GM19099 (cell line): ENCODE measurements around the gene PDHX.

Experiments
- POLR2A ChIP-seq: IDR thresholded peaks from 3 replicates; pipeline ENCODE4 v1.6.1; 2011; ENCODE audit warnings: low read depth; ENCODE audit not compliant: insufficient read length; ENCODE audit errors: extremely low read depth

The PDHX gene

GRCh38 chr11:34968862-34969261 is 52.4 kb downstream of the PDHX start:
- no peak for TF ChIP-seq POLR2A

DNA sequence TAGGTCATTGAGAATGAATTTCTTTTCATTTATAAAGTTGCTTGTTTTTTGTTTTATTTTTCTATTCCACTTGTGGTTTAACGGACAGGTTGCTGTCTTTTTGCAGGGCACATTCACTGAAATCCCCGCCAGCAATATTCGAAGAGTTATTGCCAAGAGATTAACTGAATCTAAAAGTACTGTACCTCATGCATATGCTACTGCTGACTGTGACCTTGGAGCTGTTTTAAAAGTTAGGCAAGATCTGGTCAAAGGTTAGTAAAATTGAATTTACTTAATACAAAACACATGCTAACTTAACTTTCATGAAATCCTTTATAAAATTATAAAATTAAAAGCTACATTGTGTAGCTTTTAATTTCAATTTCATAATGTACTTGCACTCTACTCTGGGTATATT is 53.6 kb downstream of the PDHX start:
- no peak for TF ChIP-seq POLR2A

GRCh38 chr11:34970480-34970879 is 54.1 kb downstream of the PDHX start:
- no peak for TF ChIP-seq POLR2A

- no peak for TF ChIP-seq POLR2A
Measured at GRCh38 chr11:34971928-34972327, 55.5 kb downstream of the PDHX start.

GRCh38 chr11:34972366-34972765 is 55.9 kb downstream of the PDHX start:
- no peak for TF ChIP-seq POLR2A

- TF ChIP-seq POLR2A: no peak
Measured at GRCh38 chr11:34972892-34973291, 56.5 kb downstream of the PDHX start.

DNA sequence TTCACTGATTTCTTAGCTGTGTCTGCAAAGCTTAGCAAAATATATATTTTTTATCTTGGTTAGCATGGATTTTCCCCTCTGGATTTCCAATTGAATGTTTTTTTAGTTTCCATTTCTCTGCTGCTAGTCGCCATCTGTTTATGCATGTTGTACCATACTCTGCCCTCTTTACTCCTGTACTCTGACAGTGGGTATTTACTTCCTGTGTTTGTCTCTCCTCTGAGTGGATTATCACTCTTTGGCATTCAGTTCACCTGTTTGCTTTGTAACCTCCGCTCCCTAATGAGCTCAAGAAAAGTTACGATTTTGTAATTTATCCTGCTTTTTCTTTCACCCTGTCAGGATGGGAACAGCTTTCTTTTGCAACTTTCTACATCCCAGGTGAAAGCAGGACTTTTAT is 59.1 kb downstream of the PDHX start:
- TF ChIP-seq POLR2A: no peak

GRCh38 chr11:34976496-34977088 is 60.2 kb downstream of the PDHX start:
- TF ChIP-seq POLR2A: no peak

GRCh38 chr11:34977089-34977912 is 60.9 kb downstream of the PDHX start:
- TF ChIP-seq POLR2A: no peak

DNA sequence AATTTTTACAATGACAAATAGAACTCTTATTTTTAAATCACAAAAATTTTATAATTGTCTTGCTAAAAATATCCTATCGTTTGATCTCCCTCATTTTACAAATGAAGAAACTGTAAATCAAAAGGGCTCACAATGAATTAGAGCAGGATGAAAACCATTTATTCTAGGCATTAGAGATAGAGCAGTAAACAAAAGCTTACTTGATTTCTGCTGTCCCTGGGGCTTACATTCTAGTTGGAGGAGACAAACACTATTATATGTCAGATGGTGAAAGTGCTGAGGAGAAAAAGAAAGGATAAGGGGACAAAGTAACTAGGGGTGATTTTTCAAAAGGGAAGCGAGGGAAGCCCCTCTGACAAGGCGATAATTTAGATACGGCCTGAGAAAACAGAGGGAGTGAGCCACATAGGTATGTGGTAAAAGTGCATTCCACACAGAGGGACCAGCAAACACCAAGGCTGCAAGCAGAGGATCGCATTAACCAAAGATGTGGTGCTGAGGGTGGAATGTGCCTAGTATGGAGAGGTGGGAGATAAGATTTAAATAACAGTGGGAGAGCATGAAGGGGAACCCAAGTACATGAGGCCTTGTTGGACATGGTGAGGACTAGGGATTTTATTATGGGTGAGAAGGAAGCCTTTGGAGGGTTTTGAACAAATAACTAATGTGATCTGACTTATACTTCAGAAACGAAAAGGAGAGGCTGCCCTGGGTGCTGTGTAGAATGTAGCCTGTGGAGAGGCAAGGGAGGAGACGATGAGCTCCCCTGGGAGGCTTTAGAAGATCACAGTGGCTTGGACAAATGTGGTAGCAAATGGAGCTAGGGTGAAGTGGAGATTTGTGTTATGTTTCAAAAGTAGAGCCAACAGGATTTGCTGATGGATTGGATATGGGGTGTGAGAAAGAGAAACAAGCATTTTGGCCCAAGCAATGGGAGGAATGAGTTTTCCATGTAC is 62.1 kb downstream of the PDHX start:
- no peak for TF ChIP-seq POLR2A

- no peak for TF ChIP-seq POLR2A
Measured at GRCh38 chr11:34984514-34984913, 68.1 kb downstream of the PDHX start.

- TF ChIP-seq POLR2A: no peak
Measured at GRCh38 chr11:34986883-34987520, 70.6 kb downstream of the PDHX start.

DNA sequence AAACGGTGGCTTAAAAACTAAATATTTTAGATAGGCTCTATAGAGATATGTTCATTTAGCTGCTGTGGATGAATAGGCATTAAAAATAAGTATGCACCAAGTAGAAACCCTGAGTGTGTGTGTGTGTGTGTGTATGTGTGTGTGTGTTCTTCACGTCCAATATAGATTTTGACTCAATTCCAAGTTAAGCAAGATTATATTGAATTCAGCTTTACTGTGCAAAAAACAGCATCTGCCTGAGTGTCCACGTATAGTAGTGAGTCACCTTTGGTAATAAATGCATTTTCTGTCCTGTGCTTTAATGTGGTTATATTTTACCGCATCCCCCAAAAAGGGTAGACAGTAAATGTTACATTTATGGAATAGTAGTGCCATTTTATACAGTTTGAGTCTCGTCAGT is 71.2 kb downstream of the PDHX start:
- TF ChIP-seq POLR2A: no peak

DNA sequence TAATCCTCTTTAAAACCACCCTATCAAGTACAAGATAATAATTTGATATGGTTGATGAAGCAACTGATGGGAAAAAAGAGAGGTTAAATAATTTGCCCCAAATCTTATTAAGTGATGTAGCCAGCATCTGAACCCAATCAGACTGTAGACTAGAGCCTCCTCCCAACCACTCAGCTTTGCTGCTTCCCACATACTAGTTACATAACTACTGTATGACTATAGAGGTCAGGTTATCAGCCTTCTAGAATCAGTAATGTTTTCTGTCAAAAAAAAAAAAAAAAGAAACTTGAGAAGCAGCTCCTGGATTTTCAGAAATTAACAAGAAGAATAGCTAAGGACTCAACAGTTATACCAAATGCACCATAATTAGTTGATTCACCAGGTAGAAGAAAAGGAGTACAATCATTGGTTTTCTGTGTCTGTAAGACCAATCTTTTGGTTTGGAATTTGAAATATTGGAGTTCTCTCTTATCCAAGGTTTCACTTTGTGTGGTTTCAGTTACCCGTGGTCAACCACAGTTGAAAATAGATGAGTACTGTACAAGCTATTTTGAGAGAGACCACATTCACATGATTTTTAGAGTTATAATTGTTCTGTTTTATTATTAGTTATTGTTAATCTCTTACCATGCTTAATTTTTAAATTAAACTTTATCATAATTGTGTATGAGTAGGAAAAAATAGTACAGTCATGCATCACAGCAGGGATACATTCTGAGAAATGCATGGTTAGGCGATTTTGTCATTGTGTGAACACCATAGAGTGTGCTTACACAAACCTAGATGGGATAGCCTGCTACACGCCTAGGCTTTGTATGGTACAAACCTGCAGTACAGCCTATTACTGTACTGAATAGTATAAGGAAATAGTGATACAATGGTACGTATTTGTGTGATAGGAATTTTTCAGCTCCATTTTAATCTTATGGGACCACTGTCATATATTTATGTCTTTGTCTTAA is 72.2 kb downstream of the PDHX start:
- no peak for TF ChIP-seq POLR2A
